HCEC 1CT (cell line): ENCODE data around the gene DTNBP1.

Experiments used
- DNase-seq: peaks from one replicate; pipeline ENCODE4 v3.0.0-alpha.2; 2017

The DTNBP1 gene

DNA sequence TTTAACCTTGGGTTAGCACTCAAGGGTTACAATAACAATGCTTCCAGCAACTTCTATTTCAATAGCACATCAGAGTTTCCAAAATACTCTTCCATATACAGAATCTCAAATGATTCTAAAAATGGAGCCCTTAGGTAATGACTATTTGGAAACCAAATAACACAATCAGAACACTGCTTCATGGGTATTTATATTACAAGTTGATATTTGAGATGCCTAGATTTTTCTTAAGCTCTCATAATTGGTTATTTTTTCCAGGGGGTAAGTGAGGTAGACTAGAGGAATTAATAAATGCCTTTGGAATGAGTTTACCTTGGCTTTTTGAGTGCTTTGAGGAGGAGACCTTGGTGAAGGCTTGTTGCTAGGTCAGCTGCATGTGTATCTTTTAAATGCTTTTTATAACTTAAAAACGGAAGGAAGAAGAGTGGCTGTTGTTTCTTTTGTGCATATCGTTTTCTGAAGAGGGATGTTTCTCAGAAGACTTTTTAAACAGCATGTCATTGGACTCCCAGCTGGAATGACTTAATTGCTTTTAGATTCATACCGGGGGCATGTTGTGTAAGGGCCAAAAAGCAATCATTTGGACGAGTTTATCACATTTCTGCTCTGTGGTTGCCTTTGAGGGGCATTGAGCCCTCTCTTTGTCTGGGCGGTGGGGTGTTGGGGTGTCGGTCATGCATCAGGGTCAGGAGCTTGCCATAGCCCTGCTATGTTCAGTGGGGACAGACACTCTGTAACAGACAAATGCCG lies 186.0 kb downstream of the DTNBP1 start:
- peak; percentile 29 for DNase-seq

DNA sequence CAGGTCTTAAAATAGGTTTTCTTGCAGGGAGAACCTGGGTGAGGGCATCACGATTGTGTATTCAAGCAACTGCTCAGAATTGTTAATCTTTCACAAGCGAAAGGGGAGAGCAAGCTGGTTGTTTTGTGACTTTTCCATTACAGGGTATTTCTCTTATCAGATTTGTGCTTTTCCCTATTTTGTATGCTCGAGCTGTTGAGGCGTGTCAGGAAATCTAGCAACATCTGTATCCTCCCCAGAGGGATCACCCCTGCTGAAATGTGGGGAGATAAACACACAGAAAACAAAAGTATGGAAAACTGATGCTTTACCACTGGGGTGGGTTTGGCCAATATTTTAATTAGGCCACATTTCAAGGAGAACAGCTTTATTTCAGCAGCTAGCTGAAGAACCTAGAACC lies 187.0 kb downstream of the DTNBP1 start:
- no peak for DNase-seq

DNA sequence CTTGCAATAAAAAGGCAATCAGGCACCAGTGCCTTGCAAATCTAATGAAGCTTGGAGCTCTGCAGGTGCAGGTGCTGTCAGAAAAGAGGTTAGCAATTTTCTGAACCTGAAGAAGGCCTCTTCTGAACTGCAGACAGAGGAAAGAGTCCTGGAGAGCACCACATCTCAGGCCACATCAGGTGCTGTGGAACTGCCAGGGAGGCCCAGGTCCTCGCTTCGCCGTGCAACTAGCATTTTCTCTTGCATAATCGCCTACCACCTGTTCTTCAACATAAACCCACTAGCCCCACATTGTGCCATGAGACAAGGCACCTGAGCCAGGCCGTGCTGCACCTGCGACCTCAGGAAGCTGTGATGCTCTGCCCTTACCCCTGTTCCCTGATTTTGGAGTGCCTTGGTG lies 187.6 kb downstream of the DTNBP1 start:
- DNase-seq: no peak

DNA sequence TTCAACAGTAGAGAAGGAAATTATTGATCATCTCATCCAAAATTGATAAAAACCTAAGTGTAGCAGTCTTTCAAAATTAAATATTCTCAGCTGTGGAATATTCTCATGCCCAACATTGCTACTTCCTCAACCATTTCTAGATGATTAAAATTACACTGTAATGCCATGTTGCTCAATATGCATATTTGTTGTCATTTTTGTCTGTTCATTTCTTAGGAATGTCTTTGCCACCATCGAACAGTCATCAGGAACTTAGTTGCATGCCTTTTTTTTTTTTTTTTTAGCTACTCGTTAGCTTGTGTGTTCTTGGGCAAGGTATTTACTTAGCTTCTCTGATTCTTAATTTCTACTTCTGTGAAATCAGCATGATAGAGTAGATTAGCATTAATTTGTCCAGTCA lies 188.6 kb downstream of the DTNBP1 start:
- peak; percentile 88 for DNase-seq

DNA sequence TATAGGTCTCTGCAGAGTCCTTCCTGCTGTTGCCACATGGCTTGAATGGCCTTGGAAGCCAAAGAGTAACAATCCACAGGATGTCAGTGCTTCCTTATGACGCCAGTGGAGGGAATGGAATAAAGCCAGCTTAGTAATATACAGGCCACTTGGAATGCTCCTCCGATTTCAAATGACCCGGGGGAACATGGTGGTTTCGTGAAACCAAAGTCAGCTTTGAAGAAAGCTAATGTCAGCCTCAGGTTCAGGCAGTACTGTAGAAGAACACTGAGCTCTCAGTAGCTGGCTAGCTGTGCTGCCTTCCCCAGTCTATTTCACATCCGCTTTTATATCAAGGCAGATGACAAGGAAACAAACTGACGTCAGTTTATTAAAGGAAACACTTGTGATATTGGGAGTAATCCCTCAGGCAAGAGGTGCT lies 189.1 kb downstream of the DTNBP1 start:
- peak; percentile 77 for DNase-seq

DNA sequence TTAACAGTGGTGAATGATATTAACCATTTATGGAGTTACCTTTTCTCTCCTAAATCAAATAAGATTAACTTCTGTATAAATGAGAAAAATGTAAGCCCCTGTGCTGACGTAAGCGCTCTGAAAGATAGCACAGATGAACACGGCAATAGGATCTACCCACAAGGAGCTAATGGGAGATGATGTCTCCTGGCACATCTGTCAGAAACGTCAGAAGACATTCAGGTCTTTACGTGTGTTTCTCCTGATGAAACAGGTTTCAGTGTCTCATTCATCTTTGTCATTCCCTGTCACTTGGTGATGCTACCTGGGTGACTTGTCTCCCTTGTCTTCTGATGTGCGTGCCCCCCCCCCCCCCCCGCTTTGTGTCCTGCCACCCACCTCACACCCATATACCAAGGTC lies 189.7 kb downstream of the DTNBP1 start:
- DNase-seq: no peak
